ENCODE data around the gene STAT6. TPM values are rescaled to one million over a fixed set of nuclear protein-coding genes. Genes with fewer than 3 reads are reported as not detected.

The STAT6 gene
- total RNA-seq, 1 experiment from 2014 or later, result 44.4 TPM

- no peak overlapping the region for H3K4ac ChIP-seq (ENCODE audit: low read depth, low read length)
- no peak for DNase-seq
- H3K9ac ChIP-seq (ENCODE audit: extremely low read depth, insufficient read length, low read length), result no peak overlapping the region
- H3K27me3 ChIP-seq (ENCODE audit: insufficient read depth, low read length), result no peaks in the 10 kb centered on the region
- H3K27ac ChIP-seq (ENCODE audit: insufficient read length, low read depth, low read length), result no peak overlapping the region
- H3K14ac ChIP-seq (ENCODE audit: insufficient read depth, low read length), result no peak overlapping the region
- no peaks in the 10 kb centered on the region for H3K4me1 ChIP-seq (ENCODE audit: insufficient read depth, low read length)
- H2BK5ac ChIP-seq (ENCODE audit: insufficient read length, low read length), result no peak overlapping the region
- H3K27me3 Mint-ChIP-seq (ENCODE audit: low read depth), result peaks cover 8% of the 10 kb centered on the region
- no peak overlapping the region for H2AK5ac ChIP-seq (ENCODE audit: insufficient read length, low read length)
- H4K20me1 ChIP-seq (ENCODE audit: control insufficient read depth, insufficient read depth, insufficient read length), result no peaks in the 10 kb centered on the region
- no peak overlapping the region for H3K23ac ChIP-seq (ENCODE audit: insufficient read length, low read depth, low read length)
- no CpG with 5 or more reads among the region's 6 CpGs for WGBS (ENCODE audit: extremely low coverage, insufficient read length, low lambda C conversion rate)
- H3K27ac Mint-ChIP-seq, result no peak overlapping the region
- no peak overlapping the region for H4K8ac ChIP-seq (replicated peaks; ENCODE audit: insufficient read length, low read depth, low read length)
- no peaks in the 10 kb centered on the region; a peak in 1 of 7 replicates for H3K36me3 Mint-ChIP-seq (ENCODE audit: insufficient read depth in 1 of 3, low read depth in 3 of 3)
- no peak for TF ChIP-seq CTCF (conservative IDR thresholded peaks at IDR 0.05)
- H3K4me2 ChIP-seq (ENCODE audit: insufficient read depth, insufficient read length, low read length), result no peak overlapping the region
- H3K79me1 ChIP-seq (ENCODE audit: insufficient read depth, low read depth, low read length, poor library complexity, severe bottlenecking), result no peaks in the 10 kb centered on the region
- no peaks in the 10 kb centered on the region for H3K9me3 Mint-ChIP-seq
- no peaks in the 10 kb centered on the region for H3K9me3 ChIP-seq (ENCODE audit: control insufficient read depth, low read depth, low read length)
- H2BK20ac ChIP-seq (ENCODE audit: low read depth, low read length, poor library complexity, severe bottlenecking), result no peak overlapping the region
- no peak overlapping the region for H2BK15ac ChIP-seq (ENCODE audit: low read depth, low read length)
- no peak overlapping the region for H3K56ac ChIP-seq (ENCODE audit: insufficient read length, low read depth, low read length)
- no peak overlapping the region for H2BK12ac ChIP-seq (ENCODE audit: insufficient read length, low read depth, low read length)
- no peak overlapping the region for H3T11ph ChIP-seq (ENCODE audit: low read length)
- H3K23me2 ChIP-seq (ENCODE audit: insufficient read length, low read depth, low read length, poor library complexity, severe bottlenecking), result no peaks in the 10 kb centered on the region
- no peak overlapping the region for H4K91ac ChIP-seq (ENCODE audit: insufficient read length, low read depth, low read length)
- H3K4me3 Mint-ChIP-seq, result no peak overlapping the region
- H3K79me2 ChIP-seq (ENCODE audit: insufficient read depth, low read length), result no peaks in the 10 kb centered on the region
- no peak overlapping the region for H4K5ac ChIP-seq (ENCODE audit: insufficient read length, low read depth, low read length)
- peaks cover 3 to 13% of the 10 kb centered on the region in 2 experiments for H3K4me1 Mint-ChIP-seq
- no peak overlapping the region for H3K18ac ChIP-seq (ENCODE audit: insufficient read length, low read depth, low read length)
- H2BK120ac ChIP-seq (ENCODE audit: low read depth, low read length, poor library complexity, severe bottlenecking), result no peak overlapping the region
- no peak overlapping the region for H2AFZ ChIP-seq (ENCODE audit: low read length)
Observed at GRCh38 chr12:57046086-57046791, 64.9 kb downstream of the STAT6 start.

Other genes starting within 250 kb of the STAT6 start
- not detected in 2 replicates for gene SDR9C7, start 177.0 kb downstream of the STAT6 start, total RNA-seq (2021)
- 0.31 and 0.39 TPM in 2 replicates for gene RDH16, start 153.8 kb downstream of the STAT6 start, total RNA-seq (2021)
- gene ZBTB39, start 104.8 kb downstream of the STAT6 start, total RNA-seq (2021), result 30.3 and 31.2 TPM in 2 replicates
- gene TAC3, start 94.8 kb downstream of the STAT6 start, total RNA-seq (2021), result 4.4 and 6.2 TPM in 2 replicates
- 0.26 TPM in 1 of 2 replicates, not detected in the other for gene MYO1A, start 61.2 kb downstream of the STAT6 start, total RNA-seq (2021)
- gene NEMP1, start 32.6 kb downstream of the STAT6 start, total RNA-seq (2021), result 50.1 and 53.0 TPM in 2 replicates
- gene NAB2, start 22.2 kb downstream of the STAT6 start, total RNA-seq (2021), result 67.8 and 68.1 TPM in 2 replicates
- gene LRP1, start 17.1 kb upstream of the STAT6 start, total RNA-seq (2021), result 98.4 and 115 TPM in 2 replicates
- gene LRP1-AS, start 36.3 kb upstream of the STAT6 start, total RNA-seq (2021), result not detected in 2 replicates
- 2.1 and 2.8 TPM in 2 replicates for gene NXPH4, start 105.4 kb upstream of the STAT6 start, total RNA-seq (2021)
- 257 and 260 TPM in 2 replicates for gene SHMT2, start 118.3 kb upstream of the STAT6 start, total RNA-seq (2021)
- 2.0 and 2.8 TPM in 2 replicates for gene STAC3, start 139.8 kb upstream of the STAT6 start, total RNA-seq (2021)